H54 (cell line): ENCODE results near the gene TSGA10IP.
A peak's percentile ranks its signal among the peaks of the same experiment; 100 is the strongest.

Source experiments
- DNase-seq: peaks from one replicate; pipeline ENCODE4 v3.0.0; 2011; ENCODE audit warnings: low spot score, mixed read lengths; ENCODE audit not compliant: insufficient read length
- FAIRE-seq: peaks from 3 replicates; lab custom pipeline; 2011; peaks lifted over from hg19 to GRCh38; lab: Jason Lieb, UNC
- POLR2A ChIP-seq: IDR thresholded peaks from 2 replicates; pipeline ENCODE4 v1.6.1; 2011; ENCODE audit warnings: low read depth, mild to moderate bottlenecking, low read length

The TSGA10IP gene

GRCh38 chr11:65945430-65945911 is at the start of gene TSGA10IP:
TSS of gene TSGA10IP (plus strand) at chr11:65945480. CDS start at chr11:65945676, 196 bp downstream.
- DNase-seq = no peak
- TF ChIP-seq POLR2A = no peak

GRCh38 chr11:65895482-65895981 is 49.7 kb upstream of the TSGA10IP start:
- no peak for TF ChIP-seq POLR2A
- no peak for FAIRE-seq

More at GRCh38 chr11:65945430-65945911, at the start of gene TSGA10IP:
- no peak for FAIRE-seq

DNA sequence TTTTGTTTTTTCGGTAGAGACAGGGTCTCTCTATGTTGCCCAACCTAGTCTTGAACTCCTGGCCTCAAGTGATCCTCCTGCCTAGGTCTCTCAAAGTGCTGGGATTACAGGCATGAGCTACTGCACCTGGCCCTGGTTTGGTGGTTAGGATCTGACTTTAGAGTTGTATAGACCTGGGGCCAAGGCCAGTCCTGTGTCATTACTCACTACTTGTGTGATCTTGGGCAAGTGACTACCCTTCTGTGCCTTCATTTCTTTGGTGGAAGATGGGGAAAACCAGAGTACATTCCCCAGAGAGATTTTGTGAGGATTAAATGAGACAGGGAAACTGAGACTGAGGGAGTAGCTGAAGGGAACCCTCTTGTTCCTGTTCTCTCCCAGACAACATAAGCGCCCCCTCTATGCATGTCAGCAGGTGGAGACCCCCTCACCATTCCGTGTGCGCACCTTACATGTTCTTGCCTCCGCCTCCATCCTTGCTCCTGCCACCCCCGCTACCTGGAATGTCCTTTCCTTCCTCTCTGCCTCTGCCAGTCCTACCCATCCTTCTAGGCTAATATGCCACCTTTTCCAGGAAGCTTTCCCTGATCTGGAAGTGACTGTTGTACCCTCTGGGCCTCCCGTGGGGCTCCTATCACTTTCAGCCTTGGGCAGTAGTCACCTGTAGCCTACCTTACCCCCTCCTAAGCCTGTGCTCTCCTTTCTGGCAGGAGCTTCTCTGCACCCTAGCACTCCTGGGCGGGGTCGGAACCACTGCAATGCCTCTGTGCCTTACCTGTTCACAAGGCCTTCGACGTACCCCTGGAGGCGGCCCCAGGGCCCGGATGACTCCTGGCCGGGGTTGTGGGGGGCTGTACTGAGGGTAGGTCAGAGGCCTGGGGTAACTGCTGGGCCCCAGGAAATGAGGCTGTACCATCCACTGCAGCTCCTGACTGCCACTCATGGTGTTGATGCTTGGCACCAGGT is 49.0 kb upstream of the TSGA10IP start:
- FAIRE-seq (no peak), DNase-seq (no peak)
- TF ChIP-seq POLR2A = no peak

More at GRCh38 chr11:65895482-65895981, 49.7 kb upstream of the TSGA10IP start:
- no peak for DNase-seq

DNA sequence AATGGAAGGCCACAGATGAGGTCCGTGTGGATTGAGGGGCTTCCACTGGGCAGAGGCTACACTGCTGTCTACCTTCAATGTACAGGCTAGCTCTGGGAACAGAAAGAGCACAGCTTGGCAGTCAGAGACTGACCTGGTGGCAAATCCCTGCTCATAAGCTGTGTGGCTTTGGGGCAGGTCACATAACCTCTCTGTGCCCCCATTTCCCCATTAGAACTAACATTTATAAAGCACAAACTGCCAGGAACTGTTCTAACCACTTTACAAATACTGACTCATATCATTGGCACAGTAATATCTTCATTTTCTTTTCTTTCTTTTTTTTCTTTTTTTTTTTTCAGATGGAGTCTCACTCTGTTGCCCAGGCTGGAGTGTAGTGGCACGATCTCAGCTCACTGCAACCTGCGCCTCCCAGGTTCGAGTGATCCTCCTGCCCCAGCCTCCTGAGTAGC is 48.2 kb upstream of the TSGA10IP start:
- no peak for DNase-seq
- FAIRE-seq = no peak
- no peak for TF ChIP-seq POLR2A

- TF ChIP-seq POLR2A = peak; percentile 49; the same call in 1 of the 2 replicates
- DNase-seq = no peak
- FAIRE-seq = no peak
These were observed 46.5 kb upstream of the TSGA10IP start for GRCh38 chr11:65898656-65899355.

- DNase-seq = no peak
- TF ChIP-seq POLR2A = no peak
These were observed 45.7 kb upstream of the TSGA10IP start for GRCh38 chr11:65899356-65900124.

DNA sequence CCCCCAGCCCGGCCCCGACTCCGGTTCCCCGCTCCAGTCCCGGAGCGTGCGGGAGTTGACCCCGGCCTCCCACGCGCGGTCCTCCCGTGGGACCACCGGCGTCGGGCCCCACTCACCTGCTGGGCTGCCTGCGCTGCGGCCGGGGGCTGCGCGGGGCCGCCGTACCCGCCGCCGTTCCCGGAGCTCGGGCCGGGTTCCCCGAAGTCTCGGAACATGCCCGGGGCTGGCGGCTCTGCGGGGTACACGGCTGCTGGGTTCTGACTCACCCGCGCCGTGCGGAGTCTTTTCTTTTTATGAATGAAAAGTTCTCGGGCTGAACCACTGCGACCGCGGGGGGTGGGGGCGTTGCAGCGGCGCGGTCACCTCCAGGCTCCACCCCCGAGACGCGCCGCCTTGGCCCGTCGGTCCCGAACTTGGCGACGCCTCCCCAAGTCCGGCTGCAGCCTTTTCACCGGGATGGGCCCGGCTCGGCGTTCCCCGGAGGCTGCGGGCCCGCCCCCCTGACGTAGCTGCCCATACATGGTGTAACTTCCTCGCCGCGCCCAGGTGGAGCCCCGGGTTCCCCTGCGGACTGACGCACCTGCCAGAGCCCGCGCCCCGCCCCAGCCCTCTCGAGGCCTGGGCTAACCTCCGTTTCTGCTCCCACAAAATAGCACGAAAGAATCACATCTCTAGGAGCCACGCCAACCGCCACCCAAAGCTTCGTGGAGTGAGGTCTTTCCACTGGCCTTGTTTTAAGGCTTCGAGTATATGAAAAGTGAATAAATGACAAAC is 45.0 kb upstream of the TSGA10IP start, which contains the start of gene FOSL1:
Gene FOSL1, minus strand, starts transcription at position 264 of the 774 bp plus-strand sequence. Its CDS starts 49 bp downstream, at position 215.
- TF ChIP-seq POLR2A = peak; percentile 90
- FAIRE-seq = no peak
- no peak for DNase-seq

More at GRCh38 chr11:65899356-65900124, 45.7 kb upstream of the TSGA10IP start:
- FAIRE-seq = no peak

DNA sequence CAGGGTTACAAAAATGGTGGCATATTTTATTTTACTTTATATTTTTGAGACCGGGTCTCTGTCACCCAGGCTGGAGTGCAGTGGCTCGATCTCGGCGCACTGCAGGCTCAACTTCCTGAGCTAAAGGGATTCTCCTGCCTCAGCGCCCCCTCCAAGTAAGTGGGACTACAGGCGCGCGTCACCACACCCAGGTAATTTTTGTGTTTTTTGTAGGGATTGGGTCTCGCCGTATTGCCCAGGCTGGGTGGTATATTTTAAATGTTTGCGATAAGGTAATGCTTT is 44.4 kb upstream of the TSGA10IP start:
- TF ChIP-seq POLR2A = no peak
- DNase-seq (no peak), FAIRE-seq (no peak)

DNA sequence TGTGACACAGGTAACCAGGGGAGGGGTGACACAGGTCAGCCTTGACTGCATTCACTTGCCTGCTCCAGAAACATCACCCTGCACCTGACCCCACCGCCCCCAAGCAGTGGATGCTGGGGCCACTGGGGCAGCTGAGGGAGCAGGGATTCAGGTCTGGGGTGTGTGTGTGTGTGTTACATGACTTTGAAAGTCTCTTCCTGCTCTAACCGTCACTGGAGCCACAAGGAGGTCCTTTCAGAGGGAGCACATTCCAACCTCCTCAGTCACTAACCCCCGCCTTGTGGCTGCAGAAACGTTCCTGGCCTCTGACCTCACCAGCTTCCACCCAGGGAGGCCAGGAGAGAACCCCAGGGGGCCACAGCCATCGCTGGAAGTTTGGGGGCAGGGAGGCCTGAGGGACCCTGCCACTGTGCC is 42.2 kb upstream of the TSGA10IP start:
- 0 out of 2 replicates have a peak, but pooled peaks have one; percentile 10 for TF ChIP-seq POLR2A
- no peak for DNase-seq
- FAIRE-seq = no peak

DNA sequence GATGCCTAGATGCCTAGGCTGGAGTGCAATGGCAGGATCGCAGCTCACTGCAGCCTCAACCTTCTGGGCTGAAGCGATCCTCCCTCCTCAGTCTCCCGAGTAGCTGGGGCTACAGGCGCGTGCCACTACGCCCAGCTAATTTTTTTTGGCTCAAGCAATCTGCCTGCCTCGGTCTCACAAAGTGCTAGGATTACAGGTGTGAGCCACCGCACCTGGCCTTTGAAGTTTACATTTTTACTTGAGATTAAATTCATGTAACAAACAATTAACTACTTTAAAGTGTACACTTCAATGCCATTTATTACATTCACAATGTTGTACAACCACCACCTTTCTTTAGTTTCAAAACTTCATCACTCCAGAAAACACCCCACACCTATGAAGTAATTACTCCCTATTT is 41.6 kb upstream of the TSGA10IP start:
- DNase-seq (no peak), FAIRE-seq (no peak)
- TF ChIP-seq POLR2A = no peak

DNA sequence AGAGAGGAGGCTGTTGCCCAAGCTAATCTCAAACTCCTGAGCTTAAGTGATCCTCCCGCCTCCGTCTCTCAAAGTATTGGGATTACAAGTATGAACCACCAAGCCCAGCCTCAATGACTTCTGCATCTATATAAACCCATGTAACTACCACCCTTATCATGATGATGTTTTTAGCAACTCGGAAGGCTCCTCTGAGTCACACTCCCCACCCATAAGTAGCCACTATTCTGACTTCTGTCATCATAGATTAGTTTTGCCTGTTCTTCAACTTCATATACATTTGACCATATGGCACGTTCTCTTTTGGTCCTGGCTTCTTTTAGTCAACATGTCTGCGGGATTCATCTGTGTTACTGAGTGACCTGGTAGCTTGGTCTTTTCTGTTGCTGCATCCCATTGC is 38.7 kb upstream of the TSGA10IP start:
- DNase-seq (no peak), FAIRE-seq (no peak)
- no peak for TF ChIP-seq POLR2A

GRCh38 chr11:65907878-65908277 is 37.4 kb upstream of the TSGA10IP start:
- no peak for TF ChIP-seq POLR2A
- DNase-seq (no peak), FAIRE-seq (no peak)
